Measurements from ENCODE around the gene ZNF112.
"Not testable (repeated sequence)": the region's sequence is repeated elsewhere in the genome, so short reads cannot be mapped to it uniquely, and the experiment has no call there.

DNA sequence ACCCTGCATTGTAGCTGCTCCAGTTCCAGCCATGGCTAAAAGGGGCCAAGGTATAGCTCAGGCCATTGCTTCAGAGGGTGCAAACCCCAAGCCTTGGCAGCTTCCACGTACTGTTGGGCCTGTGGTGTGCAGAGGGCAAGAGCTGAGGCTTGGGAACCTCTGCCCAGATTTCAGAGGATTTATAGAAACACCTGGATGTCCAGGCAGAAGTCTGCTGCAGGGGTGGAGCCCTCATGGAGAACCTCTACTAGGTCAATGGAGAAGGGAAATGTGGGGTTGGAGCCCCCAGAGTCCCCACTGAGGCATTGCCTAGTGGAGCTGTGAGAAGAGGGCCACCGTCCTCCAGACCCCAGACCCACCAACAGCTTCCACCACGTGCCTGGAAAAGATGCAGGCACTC is 21.8 kb downstream of the ZNF112 start:
- TF ChIP-seq POLR2A (IDR thresholded peaks at IDR 0.05; ENCODE audit: low read depth, low read length); POLR2AphosphoS5 (IDR thresholded peaks at IDR 0.05; ENCODE audit: low read depth, low read length); POU2F2 (IDR thresholded peaks at IDR 0.05; ENCODE audit: low read depth, low read length); PAX5 (IDR thresholded peaks at IDR 0.05; ENCODE audit: insufficient read depth, low read length, severe bottlenecking); TAF1 (IDR thresholded peaks at IDR 0.05; ENCODE audit: low read depth, low read length); SPI1 (IDR thresholded peaks at IDR 0.05; ENCODE audit: low read depth, low read length): not testable (repeated sequence)
